Measurements from ENCODE around the gene LEKR1.
"Not testable (repeated sequence)": the region's sequence is repeated elsewhere in the genome, so short reads cannot be mapped to it uniquely, and the experiment has no call there.

The LEKR1 gene

DNA sequence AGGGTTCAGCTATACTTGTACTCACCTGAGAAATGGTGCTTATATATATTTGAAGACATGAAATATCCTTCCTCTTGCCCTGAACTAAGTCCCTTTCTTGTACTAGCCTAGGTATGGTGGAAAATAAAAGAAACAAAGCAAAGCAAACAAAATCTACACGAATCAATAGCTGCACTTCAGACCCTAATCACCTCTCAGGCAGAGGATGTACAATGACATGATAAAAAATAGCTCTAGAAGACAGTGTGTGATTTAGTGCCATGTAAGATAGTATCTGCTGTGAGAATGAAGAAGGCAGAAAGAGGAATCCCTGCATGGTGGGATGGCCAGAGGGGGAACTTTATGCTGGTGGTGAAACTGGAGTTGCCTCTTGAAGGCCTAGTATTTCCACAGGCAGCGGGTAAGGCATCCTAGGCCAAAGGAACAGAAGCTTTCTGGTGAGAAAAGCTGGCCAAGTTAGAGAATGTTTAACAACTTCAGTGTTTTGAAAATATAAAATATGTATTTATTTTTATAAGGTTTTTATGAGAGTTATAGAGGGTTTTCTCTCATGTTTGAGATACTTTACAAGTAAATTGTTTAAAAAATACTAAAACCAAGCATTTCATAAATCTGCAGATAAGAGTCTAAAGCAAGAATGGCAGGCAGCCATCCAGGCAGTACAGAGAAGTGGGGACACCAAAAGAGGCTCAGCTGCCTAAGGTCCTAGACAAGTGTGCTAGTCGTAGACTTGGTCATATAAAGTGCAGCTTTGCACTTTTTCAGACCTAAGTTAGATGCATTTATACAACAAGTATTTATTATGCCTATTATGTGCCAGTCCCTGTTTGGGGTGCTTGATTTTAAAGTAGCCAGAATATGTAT is 14.9 kb downstream of the LEKR1 start:
- no peak for DNase-seq

DNA sequence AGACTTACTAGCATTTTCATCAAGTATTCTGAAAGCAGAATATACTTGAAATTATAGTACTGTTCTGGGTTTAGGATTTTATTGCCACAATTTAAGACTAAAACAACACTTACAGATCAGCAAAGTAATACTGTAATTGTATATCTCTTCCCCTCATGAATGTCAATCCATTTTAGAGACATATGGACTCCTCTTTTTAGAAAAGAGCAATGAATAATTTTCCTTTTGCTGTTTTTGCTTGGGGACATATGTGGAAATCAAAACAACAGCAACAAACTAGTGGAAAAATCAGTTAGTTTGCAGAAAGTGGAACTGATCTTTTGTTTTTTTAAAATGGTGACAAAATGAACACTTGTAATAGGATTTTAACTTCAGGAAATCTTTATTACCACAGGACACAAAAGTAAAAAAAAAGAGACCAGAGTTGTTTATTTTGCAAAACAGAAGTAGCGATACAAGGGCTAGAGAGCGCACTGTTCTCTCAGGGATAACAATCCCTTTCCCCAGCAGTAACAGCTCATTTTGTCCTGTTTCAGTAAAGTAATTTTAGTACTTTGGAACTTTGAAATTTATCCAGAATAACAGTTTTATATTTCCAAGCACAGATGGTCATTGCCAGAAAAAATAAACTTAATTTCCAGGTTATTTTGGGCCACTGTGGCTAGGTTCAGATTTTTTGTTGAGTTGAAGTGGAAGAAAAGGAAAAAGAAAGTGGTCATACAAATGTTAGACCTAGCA is 17.1 kb downstream of the LEKR1 start:
- DNase-seq = no peak

DNA sequence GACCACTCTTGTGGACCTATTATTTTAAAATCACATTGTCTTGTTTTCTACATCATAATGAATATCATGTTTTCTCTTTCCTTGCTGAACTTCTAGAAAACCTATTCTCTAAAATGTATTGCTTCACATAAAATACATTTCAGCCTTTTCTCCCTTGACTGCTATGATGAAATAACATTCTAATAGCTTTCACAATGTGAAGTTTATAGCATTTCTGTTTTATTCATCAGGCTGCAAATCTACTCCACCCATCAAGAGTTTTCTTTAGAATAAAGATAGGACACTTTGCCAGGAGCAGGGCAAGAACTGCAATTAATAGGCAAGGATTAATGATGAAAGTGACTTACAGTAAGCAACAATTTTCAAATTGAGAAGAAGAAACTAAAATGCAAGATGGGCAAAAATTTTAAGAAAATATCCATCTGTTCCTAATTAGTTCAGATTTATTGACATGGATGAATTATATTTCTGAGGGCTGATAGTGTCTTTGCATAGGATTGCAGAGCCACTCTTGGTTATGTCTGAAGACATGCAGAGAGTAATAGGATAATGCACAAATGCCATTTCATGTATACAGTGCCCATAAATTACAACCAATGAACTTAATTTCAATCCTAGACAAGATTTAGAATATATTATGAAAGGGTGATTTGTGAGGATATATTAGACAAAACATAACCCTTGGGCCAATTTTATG is 21.7 kb downstream of the LEKR1 start:
- DNase-seq = no peak

DNA sequence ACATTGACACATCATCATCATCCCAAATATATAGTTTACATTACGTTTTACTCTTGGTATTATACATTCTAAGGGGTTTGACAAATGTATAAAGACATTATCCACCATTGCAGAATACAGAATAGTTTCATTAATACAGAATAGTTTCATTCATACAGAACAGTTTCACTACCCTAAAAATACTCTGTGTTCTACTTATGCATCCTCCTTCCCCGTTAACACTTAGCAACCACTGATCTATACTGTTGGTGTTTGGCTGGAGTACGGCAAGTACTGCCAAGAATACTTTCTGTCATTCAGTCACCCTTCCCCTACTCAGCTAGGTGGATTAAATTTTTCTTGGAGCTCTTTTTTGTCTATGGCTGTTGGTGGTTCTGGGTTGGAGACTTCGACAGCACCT is 33.4 kb downstream of the LEKR1 start:
- no peak for DNase-seq

DNA sequence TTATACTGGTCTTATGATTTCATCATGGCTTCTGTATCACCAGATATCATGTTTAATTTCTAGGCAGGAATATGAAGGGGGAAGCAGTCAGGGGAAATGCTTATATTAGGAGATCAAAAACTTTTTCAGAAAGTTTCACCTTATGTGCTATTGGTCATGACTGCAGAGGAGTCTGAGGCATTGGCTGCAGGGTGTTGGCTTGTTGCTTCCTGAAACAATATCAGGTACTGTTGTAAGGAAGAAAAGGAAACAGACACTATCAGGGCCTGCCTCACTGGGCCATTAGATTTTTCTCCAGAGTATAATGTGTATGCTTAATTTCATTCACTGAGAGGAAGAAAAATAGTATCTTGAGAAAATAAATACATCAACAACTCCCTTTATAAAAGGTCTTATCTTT is 34.7 kb downstream of the LEKR1 start:
- no peak for DNase-seq

DNA sequence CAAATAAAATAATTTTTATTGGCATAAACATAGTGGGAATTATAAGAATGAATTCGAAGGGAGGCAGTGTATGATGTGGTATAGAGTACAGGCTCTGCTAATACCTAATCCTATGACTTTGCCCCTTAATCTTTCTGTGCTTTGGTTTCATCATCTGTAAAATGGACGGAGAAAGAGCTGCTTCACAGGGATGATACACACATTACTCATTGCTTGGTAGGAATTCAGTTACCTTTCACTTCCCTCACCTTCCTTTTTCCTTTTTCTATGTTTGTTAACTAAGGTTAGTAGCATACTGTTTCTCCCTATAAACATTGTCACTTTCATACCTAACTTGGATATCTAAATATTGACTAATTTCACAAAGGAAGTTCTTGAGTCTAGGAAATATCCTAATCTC is 36.2 kb downstream of the LEKR1 start:
- DNase-seq = no peak

DNA sequence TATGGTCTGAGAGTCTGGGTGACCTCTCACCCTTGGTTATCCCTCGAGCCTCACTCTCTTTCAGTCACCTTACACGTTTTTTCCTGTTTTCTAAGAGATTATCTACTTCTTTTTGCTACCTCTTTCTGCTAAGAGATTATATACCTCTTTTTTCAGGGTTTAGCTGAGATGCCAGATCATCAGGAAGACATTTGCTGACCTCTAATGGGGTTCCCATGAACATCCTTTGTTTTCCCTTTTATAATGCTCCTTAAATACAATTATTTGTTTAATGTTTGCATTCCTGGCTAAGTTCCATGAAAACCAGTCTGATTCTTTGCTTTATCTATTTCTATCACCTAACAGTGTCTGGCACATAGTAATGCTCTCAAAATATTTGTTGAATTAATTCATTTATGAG is 39.6 kb downstream of the LEKR1 start:
- no peak for DNase-seq

DNA sequence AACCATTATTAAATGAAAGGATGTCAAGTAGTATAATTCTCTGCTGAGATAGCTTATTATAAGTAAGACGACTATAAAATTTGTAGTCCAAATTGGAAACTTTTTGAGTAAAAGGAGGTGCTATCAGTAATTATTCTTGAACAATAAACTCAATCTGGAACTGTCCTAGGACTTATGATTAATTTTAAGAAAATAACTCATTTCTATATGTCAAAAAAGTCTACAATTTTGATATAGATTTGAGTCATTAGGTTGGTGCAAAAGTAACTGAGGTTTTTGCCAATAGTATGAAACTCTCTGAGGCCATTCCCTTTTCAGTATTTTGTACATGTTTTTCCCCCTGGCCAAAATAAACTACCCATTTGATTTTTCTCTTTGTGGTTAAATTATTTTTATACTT is 41.0 kb downstream of the LEKR1 start:
- DNase-seq = no peak

DNA sequence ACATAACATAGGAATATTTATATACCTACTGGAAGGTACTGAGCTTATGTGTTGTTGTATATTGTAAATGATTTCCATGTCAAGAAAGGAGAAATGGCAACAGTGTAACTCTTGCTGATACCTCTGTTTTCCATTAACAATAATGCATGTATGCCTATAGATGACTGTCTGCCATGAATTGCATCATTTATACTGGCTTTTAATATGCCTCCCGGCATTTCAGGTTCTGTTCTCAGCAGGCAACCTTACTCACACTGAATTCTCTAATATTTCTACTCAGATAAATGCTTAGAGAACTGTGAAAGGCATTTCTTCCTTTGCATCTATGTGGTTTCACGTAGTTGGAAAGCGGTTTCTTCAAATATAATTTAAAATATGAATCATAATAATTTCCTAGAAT is 41.8 kb downstream of the LEKR1 start:
- no peak for DNase-seq

DNA sequence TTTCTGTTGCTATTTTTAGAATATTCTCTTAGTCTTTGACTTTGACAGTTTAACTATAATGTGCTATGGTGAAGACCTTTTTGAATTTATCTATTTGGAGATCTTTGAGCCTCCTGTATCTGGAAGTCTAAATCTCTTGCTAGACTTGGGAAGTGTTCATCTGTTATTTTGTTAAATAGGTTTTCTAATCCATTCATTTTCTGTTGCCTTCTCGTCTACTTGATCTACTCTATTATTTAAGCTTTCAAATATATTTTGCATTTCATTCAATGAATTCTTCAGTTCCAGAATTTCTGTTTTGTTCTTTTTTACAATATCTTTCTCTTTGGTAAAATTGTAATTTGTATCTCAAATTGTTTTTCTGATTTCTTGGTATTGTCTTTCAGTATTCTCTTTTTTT is 47.8 kb downstream of the LEKR1 start:
- DNase-seq = no peak

DNA sequence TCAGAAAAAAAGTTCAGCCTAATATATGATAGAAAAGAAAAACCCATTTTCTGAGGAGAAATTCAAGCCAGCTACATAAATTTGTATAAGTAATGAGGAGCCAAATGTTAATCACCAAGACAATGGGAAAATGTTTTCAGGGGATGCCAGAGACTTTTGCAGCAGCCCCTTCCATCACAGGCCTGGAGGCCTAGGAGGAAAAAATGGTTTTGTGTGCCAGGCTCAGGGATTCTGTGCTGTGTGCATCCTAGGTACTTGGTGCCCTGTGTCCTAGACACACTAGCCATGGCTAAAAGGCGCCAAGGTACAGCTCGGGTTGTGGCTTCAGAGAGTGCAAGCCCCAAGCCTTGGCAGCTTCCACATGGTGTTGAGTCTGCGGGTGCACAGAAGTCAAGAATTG is 53.3 kb downstream of the LEKR1 start:
- not testable (repeated sequence) for DNase-seq

DNA sequence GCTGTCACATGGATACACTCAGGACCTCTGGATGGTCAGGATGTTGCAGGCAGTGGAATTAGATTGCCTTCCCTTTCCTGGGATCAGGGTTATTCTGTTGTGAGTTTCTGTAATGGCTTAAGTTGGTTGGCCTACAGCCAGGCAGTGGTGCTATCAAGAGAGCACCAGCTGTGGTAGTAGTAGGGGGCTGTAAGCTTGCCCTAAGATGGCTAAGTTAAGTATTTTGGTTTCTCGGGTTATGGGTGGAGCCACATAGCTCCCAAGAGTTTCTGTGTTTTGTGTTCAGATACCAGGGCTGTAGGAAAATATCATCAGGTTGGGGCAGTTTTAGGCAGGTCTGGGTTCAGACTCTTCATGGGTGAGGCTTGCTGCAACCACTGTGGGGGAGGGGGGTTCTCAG is 59.6 kb downstream of the LEKR1 start:
- no peak for DNase-seq

DNA sequence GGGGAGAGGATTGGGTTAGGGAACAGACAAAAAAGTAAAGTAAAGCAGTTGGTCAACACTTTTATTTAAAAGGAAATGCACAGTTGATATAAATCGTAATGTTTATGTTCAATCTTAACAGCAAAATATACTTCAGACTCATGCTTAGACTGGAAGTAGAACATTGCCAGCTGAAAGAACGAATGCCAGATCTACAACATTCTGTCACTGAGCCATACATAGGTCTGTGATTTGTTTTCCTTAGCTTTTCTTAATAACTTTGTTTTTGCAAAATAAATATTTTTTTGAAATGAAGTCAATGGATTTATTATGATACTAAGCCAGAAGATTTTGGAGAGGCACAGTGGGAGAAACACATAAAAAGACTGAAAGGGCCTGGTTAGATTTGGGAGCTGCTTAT is 62.0 kb downstream of the LEKR1 start:
- no peak for DNase-seq

DNA sequence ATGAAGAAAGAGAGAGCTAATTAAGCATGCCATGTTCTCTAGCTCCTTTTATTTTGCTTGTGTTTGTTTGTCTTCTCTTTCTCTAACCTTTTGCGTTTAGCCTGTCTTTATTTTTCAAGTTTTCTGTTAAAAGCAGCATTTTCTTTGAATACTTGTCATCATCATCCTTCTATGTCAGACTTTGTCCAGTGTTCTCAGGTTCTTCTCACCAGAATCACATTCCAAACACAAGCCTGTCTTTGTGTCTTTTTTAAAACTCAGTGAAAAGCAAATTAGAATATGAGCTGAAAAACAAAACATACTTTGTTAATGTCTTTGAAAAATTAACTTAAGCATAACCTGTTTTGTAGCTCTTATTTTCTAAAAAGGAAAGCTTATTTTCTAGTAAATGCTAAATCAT is 62.4 kb downstream of the LEKR1 start:
- DNase-seq = no peak

DNA sequence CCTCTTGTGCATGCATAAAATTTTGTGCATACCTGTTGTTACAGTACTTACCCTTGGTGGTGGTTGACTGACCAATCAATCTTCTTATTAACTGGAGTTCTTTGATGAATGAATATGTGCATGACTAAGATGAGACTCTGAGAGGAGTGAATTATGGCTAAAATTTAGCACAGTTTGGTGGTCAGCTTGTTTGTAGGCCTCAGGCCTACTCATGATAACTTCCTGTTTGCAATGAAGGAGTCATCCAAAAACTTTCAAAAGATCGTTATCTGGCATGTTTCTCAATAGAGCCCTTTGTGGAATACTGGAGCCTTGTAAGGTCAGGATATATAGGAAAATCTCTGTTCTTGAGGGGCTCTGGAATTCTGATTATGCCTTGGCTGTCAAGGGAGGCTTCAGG is 66.5 kb downstream of the LEKR1 start:
- no peak for DNase-seq

DNA sequence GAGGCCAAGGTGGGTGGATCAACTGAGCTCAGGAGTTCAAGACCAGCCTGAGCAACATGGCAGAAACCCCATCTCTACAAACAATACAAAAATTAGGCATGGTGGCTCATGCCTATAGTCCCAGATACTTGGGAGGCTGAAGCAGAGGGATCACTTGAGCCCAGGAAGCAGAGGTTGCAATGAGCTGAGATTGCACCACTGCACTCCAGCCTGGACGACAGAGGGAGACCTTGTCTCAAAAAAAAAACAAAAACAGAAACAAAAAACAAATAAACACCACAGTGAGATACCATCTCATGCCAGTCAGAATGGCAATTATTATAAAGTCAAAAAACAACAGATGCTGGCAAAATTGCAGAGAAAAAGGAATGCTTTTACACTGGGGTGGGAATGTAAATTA is 69.2 kb downstream of the LEKR1 start:
- not testable (repeated sequence) for DNase-seq

DNA sequence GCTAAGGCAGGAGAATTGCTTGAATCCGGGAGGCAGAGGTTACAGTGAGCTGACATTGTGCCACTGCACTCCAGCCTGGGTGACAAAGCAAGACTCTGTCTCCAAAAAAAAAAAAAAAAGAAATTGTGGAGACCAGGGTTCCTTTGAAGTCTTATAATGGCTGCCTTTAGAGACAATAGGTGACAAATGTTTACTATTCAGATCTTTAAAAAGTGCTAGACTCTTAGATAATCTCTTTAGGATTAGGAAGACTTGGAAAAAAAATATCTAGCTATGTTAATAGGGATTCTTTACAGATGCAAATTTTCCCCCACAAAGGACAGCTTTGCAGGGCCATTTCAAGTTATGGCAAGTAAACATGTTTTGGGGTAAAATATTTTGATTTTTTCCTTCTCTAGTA is 71.7 kb downstream of the LEKR1 start:
- not testable (repeated sequence) for DNase-seq

DNA sequence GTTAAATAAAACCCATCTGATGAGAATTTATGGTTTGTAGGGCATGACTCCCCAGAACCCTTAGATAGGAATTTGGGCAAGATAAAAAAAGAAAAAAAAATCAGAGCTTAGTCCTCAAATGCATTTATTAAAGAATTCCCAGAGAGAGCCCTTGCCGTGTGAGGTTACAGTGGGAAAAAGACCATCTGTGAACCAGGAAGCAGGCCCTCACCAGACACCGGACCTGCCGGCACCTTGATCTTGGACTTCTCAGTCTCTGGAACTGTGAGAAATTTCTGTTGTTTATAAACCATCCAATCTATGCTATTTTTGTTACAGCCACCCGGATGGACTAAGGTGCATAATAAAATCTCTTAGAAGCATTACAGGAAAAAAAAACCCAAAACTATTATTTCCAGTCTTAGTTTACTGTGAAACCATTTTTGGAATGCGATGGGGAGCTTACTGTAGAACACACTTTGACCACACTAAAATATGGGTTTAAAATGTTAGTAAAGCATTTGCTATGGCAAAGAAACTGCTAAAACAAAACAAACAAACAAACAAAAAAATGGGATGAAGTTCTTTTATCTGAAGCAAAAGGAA is 72.2 kb downstream of the LEKR1 start:
- DNase-seq = no peak

DNA sequence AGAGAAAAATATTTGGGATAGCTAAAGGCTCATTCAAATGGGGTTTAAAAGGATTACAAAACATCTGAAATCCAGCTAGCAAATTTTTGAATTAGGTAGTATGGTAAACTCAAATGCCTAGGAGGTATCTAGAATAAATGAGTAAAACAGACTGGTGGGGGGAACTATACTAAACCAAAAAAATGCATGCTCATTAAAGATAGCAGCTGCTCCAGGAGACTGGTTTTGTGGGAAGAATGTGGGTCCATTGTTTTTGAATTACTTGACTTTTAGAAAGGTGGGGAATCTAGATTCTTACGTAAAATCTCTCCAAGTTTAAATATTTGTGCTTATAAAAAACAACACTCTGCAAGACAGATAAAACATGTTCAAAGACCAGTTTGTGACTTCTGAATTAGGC is 73.8 kb downstream of the LEKR1 start:
- no peak for DNase-seq

DNA sequence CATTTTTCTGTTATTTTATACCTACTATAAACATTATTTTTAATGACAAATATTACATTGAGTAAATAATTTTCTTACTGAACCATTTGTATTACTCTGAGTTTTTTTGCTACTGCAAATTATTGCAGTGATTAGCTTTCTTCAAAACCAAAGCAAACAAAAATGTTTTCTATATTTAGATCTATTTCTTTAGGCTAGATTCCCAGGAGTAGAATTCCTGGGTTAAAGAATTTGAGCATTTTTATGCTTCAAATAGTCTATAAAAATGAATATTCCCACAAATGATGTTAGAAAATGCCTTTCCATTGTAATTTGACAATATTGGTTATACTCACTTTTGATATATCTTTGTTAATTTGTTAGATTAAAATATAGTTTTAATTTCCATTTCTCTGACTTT is 76.8 kb downstream of the LEKR1 start:
- DNase-seq = no peak

DNA sequence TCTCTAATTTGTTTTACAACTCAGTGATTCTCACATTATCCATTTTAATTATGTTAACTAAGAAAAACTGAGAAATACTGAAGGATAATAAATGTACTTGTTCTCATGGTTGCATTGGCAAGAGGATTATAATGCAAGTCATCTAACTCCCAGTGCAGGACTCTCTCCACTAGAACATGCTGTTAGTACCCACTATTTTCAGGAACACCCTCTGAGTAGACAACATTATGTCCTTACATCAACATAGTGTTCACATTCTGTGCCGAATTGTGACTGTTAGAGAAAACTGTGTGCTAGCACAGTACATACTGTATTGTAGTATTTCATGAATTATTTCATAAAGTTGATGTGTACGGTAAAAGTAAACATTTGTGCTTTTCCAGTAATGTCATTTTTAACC is 80.1 kb downstream of the LEKR1 start:
- DNase-seq = no peak

DNA sequence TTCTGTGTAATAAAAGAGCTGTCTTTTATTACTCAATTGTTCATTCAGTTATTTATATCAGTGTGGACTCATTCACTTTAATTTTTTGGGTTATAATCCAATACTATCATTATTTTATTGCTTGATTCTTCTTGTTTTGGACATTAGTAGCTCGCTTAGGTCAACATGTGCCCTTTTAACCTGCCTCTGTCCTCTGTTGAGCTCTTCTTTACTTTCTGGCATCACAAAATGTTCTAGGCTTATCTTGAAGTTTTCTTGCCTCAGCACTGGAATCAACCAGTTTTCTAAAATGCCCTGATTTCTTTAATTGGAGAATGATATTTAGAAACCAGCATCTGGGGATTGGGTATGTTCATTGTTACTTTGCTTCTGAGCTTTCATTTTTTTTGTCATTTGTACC is 82.2 kb downstream of the LEKR1 start:
- no peak for DNase-seq

DNA sequence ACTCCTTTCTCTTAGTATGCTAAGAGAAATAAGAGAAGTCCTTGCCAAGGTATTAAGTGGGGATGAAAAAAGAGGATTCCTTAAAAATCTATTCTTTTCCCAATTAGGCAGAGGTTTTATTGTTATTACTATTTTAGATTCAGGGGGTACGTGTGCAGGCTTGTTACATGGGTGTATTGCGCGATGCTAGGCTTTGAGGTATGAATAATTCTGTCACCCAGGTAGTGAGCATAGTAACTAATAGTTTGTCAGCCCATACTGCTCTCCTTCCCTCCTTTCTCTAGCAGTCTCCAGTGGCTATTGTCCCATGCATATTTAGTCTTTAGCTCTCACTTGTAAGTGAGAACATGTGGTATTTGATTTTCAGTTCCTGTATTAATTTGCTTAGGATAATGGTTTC is 83.9 kb downstream of the LEKR1 start:
- DNase-seq = no peak

DNA sequence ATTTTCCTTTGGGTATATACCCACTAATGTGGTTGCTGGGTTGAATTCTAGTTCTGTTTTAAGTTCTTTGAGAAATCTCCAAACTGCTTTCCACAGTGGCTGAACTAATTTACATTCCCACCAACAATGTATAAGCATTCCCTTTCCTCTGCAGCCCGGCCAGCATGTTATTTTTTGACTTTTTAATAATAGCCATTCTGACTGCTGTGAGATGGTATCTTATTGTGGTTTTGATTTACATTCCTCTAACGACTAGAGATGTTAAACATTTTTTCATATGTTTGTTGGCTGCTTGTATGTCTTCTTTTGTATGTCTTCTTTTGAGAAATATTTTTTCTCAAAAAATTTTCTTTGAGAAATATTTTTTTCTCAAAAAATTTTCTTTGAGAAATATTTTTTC is 84.7 kb downstream of the LEKR1 start:
- DNase-seq = not testable (repeated sequence)

Measured in NCI-H774 (cell line).